ENCODE results near the gene IGFN1. TPM values are rescaled to one million over a fixed set of nuclear protein-coding genes. Genes with fewer than 3 reads are reported as not detected.

The IGFN1 gene
- total RNA-seq, 1 experiment from 2014 or later: 0.04 TPM

DNA sequence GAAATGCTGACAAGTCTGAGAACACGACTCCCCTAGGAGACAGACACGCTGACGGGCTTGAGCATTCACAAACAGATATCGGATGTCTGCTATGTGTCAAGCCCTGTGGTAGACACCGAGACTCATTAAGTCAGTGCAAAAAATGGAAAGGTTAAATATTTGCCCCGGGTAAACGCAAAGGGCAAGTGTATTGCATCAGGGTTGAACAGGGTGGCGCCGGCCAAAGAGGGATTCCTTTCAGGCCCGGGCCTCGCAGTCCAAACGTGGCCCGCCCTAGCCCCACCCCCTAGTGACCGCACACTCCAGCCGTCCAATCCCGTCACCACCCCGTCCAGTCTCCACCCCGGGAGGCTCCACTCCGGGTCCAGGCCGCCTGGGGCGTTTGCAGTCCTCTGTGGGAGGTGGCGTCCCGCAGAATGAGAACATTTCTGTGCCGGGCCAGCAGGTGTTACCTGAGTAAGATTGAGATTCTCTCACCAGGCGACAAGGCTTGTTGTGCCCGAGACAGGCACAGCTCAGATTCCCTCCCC is 20.0 kb upstream of the IGFN1 start:
- Histone ChIP-seq H3K36me3 (ENCODE audit: low read depth, low read length) (no peaks in the 10 kb centered on the region), H3K79me2 (ENCODE audit: low read length) (no peaks in the 10 kb centered on the region), H3K4me3 (ENCODE audit: low read length) (peak overlapping the region; percentile 70), H3K9me3 (ENCODE audit: low read length) (no peaks in the 10 kb centered on the region), H2AFZ (ENCODE audit: low read length) (peak overlapping the region; percentile 90), H3K27ac (ENCODE audit: low read length) (peak overlapping the region; percentile 27), H3K27me3 (ENCODE audit: low read length) (peaks cover 6% of the 10 kb centered on the region; the same call in 1 of the 2 replicates), H3F3A (ENCODE audit: low read length, unreplicated experiment) (no peaks in the 10 kb centered on the region), H3K9ac (ENCODE audit: low read length) (peak overlapping the region; percentile 49), H3K9me2 (replicated peaks; ENCODE audit: low read length) (no peaks in the 10 kb centered on the region), H4K20me1 (ENCODE audit: low read length) (no peaks in the 10 kb centered on the region), H3K4me2 (ENCODE audit: low read length) (peak overlapping the region; percentile 87), H3K4me1 (ENCODE audit: insufficient read depth, low read length) (peaks cover 18% of the 10 kb centered on the region)
- ATAC-seq: peak; percentile 99
- intact Hi-C loops (cut with micrococcal nuclease): loop anchor here (1.0 to 2.0 kb wide), 5 partner anchors 16 to 60 kb away; partner anchors contain the start of genes ASCL5 and TMEM9
- TF ChIP-seq, protein P1, sequence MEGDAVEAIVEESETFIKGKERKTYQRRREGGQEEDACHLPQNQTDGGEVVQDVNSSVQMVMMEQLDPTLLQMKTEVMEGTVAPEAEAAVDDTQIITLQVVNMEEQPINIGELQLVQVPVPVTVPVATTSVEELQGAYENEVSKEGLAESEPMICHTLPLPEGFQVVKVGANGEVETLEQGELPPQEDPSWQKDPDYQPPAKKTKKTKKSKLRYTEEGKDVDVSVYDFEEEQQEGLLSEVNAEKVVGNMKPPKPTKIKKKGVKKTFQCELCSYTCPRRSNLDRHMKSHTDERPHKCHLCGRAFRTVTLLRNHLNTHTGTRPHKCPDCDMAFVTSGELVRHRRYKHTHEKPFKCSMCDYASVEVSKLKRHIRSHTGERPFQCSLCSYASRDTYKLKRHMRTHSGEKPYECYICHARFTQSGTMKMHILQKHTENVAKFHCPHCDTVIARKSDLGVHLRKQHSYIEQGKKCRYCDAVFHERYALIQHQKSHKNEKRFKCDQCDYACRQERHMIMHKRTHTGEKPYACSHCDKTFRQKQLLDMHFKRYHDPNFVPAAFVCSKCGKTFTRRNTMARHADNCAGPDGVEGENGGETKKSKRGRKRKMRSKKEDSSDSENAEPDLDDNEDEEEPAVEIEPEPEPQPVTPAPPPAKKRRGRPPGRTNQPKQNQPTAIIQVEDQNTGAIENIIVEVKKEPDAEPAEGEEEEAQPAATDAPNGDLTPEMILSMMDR (conservative IDR thresholded peaks at IDR 0.05; ENCODE audit: low read depth, low read length): no peak
- POLR2A ChIA-PET (ENCODE audit: unreplicated experiment): interaction anchor here (0.6 kb wide), 1 partner anchor 501 kb away, joined by 3 read pairs; no protein-coding TSS in a partner anchor
- DNase-seq: peak; percentile 100
- BruUV-seq (replicated peaks): no TSS peak
- CTCF ChIA-PET: interaction anchor here (0.5 to 0.8 kb wide), 5 partner anchors 12 to 798 kb away, joined by 3 to 10 read pairs (median 5); partner anchors contain the start of gene TMEM9

DNA sequence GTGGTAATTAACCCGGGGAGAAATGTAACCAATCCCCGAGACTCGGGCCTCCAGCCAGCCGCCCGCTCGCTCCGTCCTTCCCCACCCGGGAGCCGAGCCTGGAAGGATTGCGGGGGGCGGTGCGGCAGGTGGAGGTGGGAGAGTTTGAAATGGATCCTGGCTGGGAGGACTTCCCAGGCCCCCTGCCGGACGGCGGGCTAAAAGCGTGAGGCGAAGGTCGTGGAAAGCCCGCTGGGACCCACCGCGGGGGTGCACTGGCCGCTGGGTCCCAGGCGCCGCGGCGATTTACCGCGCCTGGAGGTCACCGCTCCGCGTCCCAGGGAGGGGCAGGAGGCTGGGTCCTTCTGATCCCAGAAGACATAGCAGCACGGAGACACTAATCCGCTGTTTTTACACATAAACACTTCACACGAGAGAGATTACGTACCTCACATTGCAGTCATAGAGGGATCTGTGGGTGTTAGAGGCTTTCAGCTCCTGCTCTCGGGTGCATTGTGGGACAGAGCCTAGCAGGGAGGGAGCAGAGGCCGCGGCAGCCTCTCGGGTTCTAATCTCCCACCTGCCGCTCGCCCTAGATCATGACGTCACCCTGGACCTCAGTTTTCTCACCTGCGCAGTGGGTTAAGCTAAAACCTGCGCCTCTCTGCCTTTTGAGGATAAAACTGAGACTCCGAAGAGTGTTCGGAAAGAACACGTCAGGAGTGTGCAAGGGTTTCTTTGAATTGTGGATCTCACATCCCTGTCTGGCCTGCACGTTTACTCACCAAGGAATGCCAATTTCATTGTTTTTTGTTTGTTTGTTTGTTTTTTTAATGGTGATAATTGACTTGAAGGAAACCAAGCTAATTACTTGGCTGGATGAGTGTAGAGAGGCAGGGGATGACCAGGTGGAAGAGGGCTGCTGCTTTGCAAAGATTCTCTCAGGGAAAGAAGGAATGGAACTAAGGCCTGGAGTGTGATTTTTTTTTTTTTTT is 19.3 kb upstream of the IGFN1 start:
- peak; percentile 48 for ATAC-seq
- H3K27ac ChIP-seq (ENCODE audit: low read length): peak overlapping the region; percentile 27
- DNase-seq: peak; percentile 79
- peaks cover 19% of the 10 kb centered on the region for H3K4me1 ChIP-seq (ENCODE audit: insufficient read depth, low read length)
- peak overlapping the region; percentile 90 for H2AFZ ChIP-seq (ENCODE audit: low read length)
- peak overlapping the region; percentile 87 for H3K4me2 ChIP-seq (ENCODE audit: low read length)
- ChIA-PET POLR2A (ENCODE audit: unreplicated experiment) (interaction anchor here (0.6 kb wide), 1 partner anchor 502 kb away, joined by 3 read pairs; no protein-coding TSS in a partner anchor), CTCF (interaction anchor here (0.5 to 0.8 kb wide), 5 partner anchors 11 to 798 kb away, joined by 3 to 10 read pairs (median 5); partner anchors contain the start of gene TMEM9)
- H3K79me2 ChIP-seq (ENCODE audit: low read length): no peaks in the 10 kb centered on the region
- H3K9me2 ChIP-seq (replicated peaks; ENCODE audit: low read length): no peaks in the 10 kb centered on the region
- no peaks in the 10 kb centered on the region for H3K27me3 ChIP-seq (ENCODE audit: low read length)
- H3F3A ChIP-seq (ENCODE audit: low read length, unreplicated experiment): no peaks in the 10 kb centered on the region
- no peaks in the 10 kb centered on the region for H4K20me1 ChIP-seq (ENCODE audit: low read length)
- H3K4me3 ChIP-seq (ENCODE audit: low read length): peak overlapping the region; percentile 70
- H3K9me3 ChIP-seq (ENCODE audit: low read length): no peaks in the 10 kb centered on the region
- no peaks in the 10 kb centered on the region for H3K36me3 ChIP-seq (ENCODE audit: low read depth, low read length)
- intact Hi-C loops (cut with micrococcal nuclease): loop anchor here (2.0 kb wide), 1 partner anchor 59 kb away; no protein-coding TSS in a partner anchor
- BruUV-seq (replicated peaks): TSS peak; percentile 94
- peak overlapping the region; percentile 49 for H3K9ac ChIP-seq (ENCODE audit: low read length)
- TF ChIP-seq, protein P1 (conservative IDR thresholded peaks at IDR 0.05; ENCODE audit: low read depth, low read length): peak; percentile 91
- TF ChIP-seq EZH2 (IDR thresholded peaks at IDR 0.05; ENCODE audit: low read length, unreplicated experiment) (no peak), EZH2phosphoT487 (IDR thresholded peaks at IDR 0.05; ENCODE audit: borderline replicate concordance, low read length) (no peak)
